Tibial artery (tissue), 4 donors: ENCODE data around the gene STYXL2.

Source experiments
- DNase-seq, 2 donors: peaks; one replicate each; pipeline ENCODE4 v3.0.0-alpha.2; 2019
- H3K27ac ChIP-seq, 2 donors: fragments of 200-600 bp; sonication (generic) in 1 of 2; 1 replicate in 1 of 2; 2 replicates in 1 of 2; pipeline ENCODE4 v1.5.1; 2018 to 2019; ENCODE audit warnings: mild to moderate bottlenecking in 1 of 2
- H3K27me3 ChIP-seq, 2 donors: fragments of 200-600 bp; sonication (generic) in 1 of 2; one replicate each; pipeline versions ENCODE4 v1.5.1 to v1.6.0; 2016 to 2019
- H3K36me3 ChIP-seq, 3 donors: fragments of 200-600 bp; sonication (generic) in 2 of 3; one replicate each; pipeline ENCODE4 v1.5.1; 2016 to 2019; ENCODE audit warnings: mild to moderate bottlenecking in 2 of 3
- H3K4me1 ChIP-seq, 4 donors: fragments of 200-600 bp; sonication (generic) in 2 of 4; 1 replicate in 3 of 4; 2 replicates in 1 of 4; pipeline ENCODE4 v1.5.1; 2016 to 2019
- H3K4me3 ChIP-seq, 2 donors: fragments of 200-600 bp; sonication (generic) in 1 of 2; 1 replicate in 1 of 2; 2 replicates in 1 of 2; pipeline ENCODE4 v1.5.1; 2018 to 2019; ENCODE audit warnings: mild to moderate bottlenecking in 2 of 2
- H3K9me3 ChIP-seq, 3 donors: fragments of 200-600 bp; sonication (generic) in 1 of 3; one replicate each; pipeline ENCODE4 v1.5.1; 2016 to 2019
- intact Hi-C: fragments of 100-400 bp; cut with DNase I; formaldehyde crosslinking; loops from one replicate; pipeline ENCODE4 v1.15.0; 2023; ENCODE audit warnings: low total_unique reads
- TF ChIP-seq, protein P1 (sequence below), 2 experiments: fragments of 200-600 bp in 1 of 2; fragments of 450-650 bp in 1 of 2; IDR thresholded peaks; one replicate each; pipeline ENCODE4 v1.5.1; 2017 to 2019; ENCODE audit warnings: antibody characterized with exemption in 2 of 2, mild to moderate bottlenecking in 1 of 2, moderate library complexity in 1 of 2

Gene STYXL2

GRCh38 chr1:167061073-167061464 is 32.8 kb upstream of the STYXL2 start:
- Histone ChIP-seq H3K4me3 (no peak overlapping the region), H3K27ac (no peak overlapping the region), H3K9me3 (no peaks in the 10 kb centered on the region), H3K36me3 (no peaks in the 10 kb centered on the region), H3K27me3 (peaks cover 0 to 12% of the 10 kb centered on the region in 2 donors), H3K4me1 (peaks cover 0 to 4% (median 3%) of the 10 kb centered on the region in 4 donors)
- TF ChIP-seq, protein P1, sequence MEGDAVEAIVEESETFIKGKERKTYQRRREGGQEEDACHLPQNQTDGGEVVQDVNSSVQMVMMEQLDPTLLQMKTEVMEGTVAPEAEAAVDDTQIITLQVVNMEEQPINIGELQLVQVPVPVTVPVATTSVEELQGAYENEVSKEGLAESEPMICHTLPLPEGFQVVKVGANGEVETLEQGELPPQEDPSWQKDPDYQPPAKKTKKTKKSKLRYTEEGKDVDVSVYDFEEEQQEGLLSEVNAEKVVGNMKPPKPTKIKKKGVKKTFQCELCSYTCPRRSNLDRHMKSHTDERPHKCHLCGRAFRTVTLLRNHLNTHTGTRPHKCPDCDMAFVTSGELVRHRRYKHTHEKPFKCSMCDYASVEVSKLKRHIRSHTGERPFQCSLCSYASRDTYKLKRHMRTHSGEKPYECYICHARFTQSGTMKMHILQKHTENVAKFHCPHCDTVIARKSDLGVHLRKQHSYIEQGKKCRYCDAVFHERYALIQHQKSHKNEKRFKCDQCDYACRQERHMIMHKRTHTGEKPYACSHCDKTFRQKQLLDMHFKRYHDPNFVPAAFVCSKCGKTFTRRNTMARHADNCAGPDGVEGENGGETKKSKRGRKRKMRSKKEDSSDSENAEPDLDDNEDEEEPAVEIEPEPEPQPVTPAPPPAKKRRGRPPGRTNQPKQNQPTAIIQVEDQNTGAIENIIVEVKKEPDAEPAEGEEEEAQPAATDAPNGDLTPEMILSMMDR (IDR thresholded peaks at IDR 0.05) = no peak
- intact Hi-C loops = loop anchor here (10.0 kb wide), 2 partner anchors 164 to 176 kb away; partner anchors contain the start of gene POU2F1
- no peak for DNase-seq

- intact Hi-C loops = loop anchor here (2.0 to 10.0 kb wide), 4 partner anchors 160 to 463 kb away; partner anchors contain the start of gene POU2F1
- Histone ChIP-seq H3K4me3 (no peak overlapping the region), H3K36me3 (no peaks in the 10 kb centered on the region), H3K4me1 (peaks cover 0 to 6% (median 1%) of the 10 kb centered on the region in 4 donors), H3K27me3 (peaks cover 0 to 12% of the 10 kb centered on the region in 2 donors), H3K9me3 (no peaks in the 10 kb centered on the region), H3K27ac (no peak overlapping the region)
- TF ChIP-seq, protein P1 (IDR thresholded peaks at IDR 0.05) = no peak
- DNase-seq = no peak
These were observed 29.3 kb upstream of the STYXL2 start for GRCh38 chr1:167064621-167065020.

GRCh38 chr1:167065471-167065870 is 28.4 kb upstream of the STYXL2 start:
- H3K27me3 ChIP-seq = peaks cover 0 to 5% of the 10 kb centered on the region in 2 donors
- TF ChIP-seq, protein P1 (IDR thresholded peaks at IDR 0.05) = no peak
- H3K36me3 ChIP-seq = no peaks in the 10 kb centered on the region
- no peak overlapping the region for H3K4me3 ChIP-seq
- H3K9me3 ChIP-seq = no peaks in the 10 kb centered on the region
- H3K4me1 ChIP-seq = peaks cover 0 to 6% (median 1%) of the 10 kb centered on the region in 4 donors
- intact Hi-C loops = loop anchor here (2.0 to 10.0 kb wide), 4 partner anchors 159 to 462 kb away; partner anchors contain the start of gene POU2F1
- DNase-seq = no peak
- no peak overlapping the region for H3K27ac ChIP-seq

DNA sequence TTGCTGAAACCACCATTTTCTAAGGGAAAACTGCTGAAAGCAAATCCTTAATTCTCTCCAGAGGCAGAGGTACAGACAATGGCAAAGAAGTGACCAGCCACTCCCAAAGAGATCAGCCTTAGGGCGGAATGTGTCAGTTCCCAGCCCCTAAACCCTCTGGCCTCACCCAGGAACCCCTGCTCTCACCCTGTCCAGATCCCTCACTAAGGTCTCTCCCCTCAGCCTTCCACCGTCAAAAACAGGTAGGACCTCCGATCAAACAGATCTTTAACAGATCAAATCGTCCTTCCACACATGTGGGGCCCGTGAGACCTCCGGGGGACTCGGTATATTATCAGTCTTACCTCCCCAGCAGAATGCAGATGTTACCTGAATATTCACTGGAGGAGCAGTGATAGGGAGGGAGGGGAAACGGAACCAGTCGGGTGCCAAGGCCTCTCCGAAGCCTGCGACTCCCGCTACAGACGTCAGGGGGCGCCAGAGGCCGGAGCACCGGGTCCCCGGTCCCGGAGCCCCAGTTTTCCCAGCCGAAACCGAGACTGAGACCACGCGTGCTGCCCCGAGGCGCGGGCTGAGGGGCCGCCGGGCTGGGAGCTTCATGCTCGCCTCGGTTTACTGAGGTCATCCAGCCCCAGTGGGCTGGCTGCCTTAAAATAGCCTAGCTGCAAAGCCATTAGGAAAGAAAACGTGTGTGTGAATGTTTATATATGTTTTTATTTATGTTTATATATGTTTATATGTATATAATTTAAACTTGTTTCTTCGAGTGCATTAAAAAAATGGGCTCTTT is 27.3 kb upstream of the STYXL2 start:
- Histone ChIP-seq H3K27ac (no peak overlapping the region), H3K4me3 (peak overlapping the region in 1 of 2 donors; percentile 27)
- DNase-seq = peak; percentile 61 to 78

DNA sequence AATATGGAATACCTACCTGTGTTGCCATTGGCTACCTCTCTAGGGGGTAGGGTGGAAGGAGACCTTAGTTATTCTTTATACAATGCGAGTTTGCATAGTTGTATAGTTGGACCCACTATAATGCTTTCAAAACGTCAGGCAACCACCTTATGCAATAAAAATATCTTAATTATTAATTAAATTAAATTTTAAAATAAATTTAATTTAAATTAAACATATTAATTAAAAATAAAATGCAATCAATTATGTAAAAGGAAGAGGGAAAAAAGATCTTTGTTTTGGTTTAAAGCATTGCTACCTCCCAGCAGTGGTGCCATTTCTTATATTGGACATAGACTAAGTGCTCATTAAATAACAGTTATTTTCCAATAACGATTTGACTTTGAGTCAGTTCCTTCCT is 26.0 kb upstream of the STYXL2 start:
- no peaks in the 10 kb centered on the region for H3K36me3 ChIP-seq
- TF ChIP-seq, protein P1 (IDR thresholded peaks at IDR 0.05) = no peak
- H3K27ac ChIP-seq = no peak overlapping the region

More for the DNA sequence above, 27.3 kb upstream of the STYXL2 start:
- Histone ChIP-seq H3K27me3 (no peaks in the 10 kb centered on the region), H3K9me3 (no peaks in the 10 kb centered on the region), H3K4me1 (peaks cover 0 to 6% (median 1%) of the 10 kb centered on the region in 4 donors), H3K36me3 (no peaks in the 10 kb centered on the region)
- intact Hi-C loops = loop anchor here (5.0 to 10.0 kb wide), 3 partner anchors 158 to 461 kb away; partner anchors contain the start of gene POU2F1
- TF ChIP-seq, protein P1 (IDR thresholded peaks at IDR 0.05) = peak; percentile 94 to 97

More for the DNA sequence above, 26.0 kb upstream of the STYXL2 start:
- intact Hi-C loops = loop anchor here (5.0 to 10.0 kb wide), 3 partner anchors 157 to 459 kb away; partner anchors contain the start of gene POU2F1
- no peak overlapping the region for H3K4me3 ChIP-seq
- H3K9me3 ChIP-seq = no peaks in the 10 kb centered on the region
- DNase-seq = no peak
- peaks cover 0 to 6% (median 1%) of the 10 kb centered on the region in 4 donors for H3K4me1 ChIP-seq
- H3K27me3 ChIP-seq = no peaks in the 10 kb centered on the region
